SK-N-SH (cell line): Measurements from ENCODE around the gene APBB1IP. TPM values are rescaled to one million over a fixed set of nuclear protein-coding genes. Genes with fewer than 3 reads are reported as not detected.

ENCODE experiments used
- CTCF ChIA-PET: fragments of 300-600, 350-600 bp; formaldehyde crosslinking; extraction: SDS; loops from one replicate; lab custom pipeline; 2021; lab: Yijun Ruan, JAX
- POLR2A ChIA-PET: fragments of 350-600 bp; sonication (Branson Sonifier 250); formaldehyde crosslinking; extraction: SDS; loops from one replicate; lab custom pipeline; 2020; ENCODE audit warnings: antibody characterized with exemption, inconsistent platforms; lab: Yijun Ruan, JAX
- DNase-seq: peaks from one replicate; pipeline ENCODE4 v3.0.0; 2012
- H2AFZ ChIP-seq: fragments of 200-600 bp; sonication (generic); 2 replicates; pipeline ENCODE4 v1.8.1; 2016; ENCODE audit warnings: antibody characterized with exemption, mild to moderate bottlenecking, low read depth
- H3F3A ChIP-seq: fragments of 200-600 bp; sonication (generic); replicated peaks from 2 replicates; pipeline ENCODE3; 2016; ENCODE audit warnings: antibody characterized with exemption, mild to moderate bottlenecking; ENCODE audit not compliant: insufficient read depth
- H3K27ac ChIP-seq, 2 experiments: fragments of 200-500 bp in 1 of 2; fragments of 200-600 bp in 1 of 2; sonication (Bioruptor generic) in 1 of 2; sonication (generic), shearing (Covaris generic) in 1 of 2; 2 replicates each; pipeline versions ENCODE4 v1.5.1 to v1.6.1; 2014 to 2016; ENCODE audit warnings: low read depth in 2 of 2, inconsistent platforms in 1 of 2, low read length in 1 of 2, mild to moderate bottlenecking in 1 of 2, mixed read lengths in 1 of 2
- H3K27me3 ChIP-seq: fragments of 200-600 bp; sonication (generic), shearing (Covaris generic); 2 replicates; pipeline ENCODE4 v1.6.1; 2016; ENCODE audit warnings: mixed run types; ENCODE audit not compliant: insufficient read depth
- H3K36me3 ChIP-seq, 2 experiments: fragments of 200-500 bp in 1 of 2; fragments of 200-600 bp in 1 of 2; sonication (Bioruptor generic) in 1 of 2; sonication (generic) in 1 of 2; replicated peaks in 1 of 2; 2 replicates each; pipeline versions ENCODE3 to v1.5.1; 2014 to 2016; ENCODE audit warnings: low read length in 1 of 2, mild to moderate bottlenecking in 1 of 2; ENCODE audit not compliant: insufficient read depth in 2 of 2, control insufficient read depth in 1 of 2
- H3K4me1 ChIP-seq, 2 experiments: fragments of 200-500 bp in 1 of 2; fragments of 200-600 bp in 1 of 2; sonication (Bioruptor generic) in 1 of 2; sonication (generic), shearing (Covaris generic) in 1 of 2; 2 replicates each; pipeline versions ENCODE4 v1.5.1 to v1.6.1; 2014 to 2016; ENCODE audit warnings: low read depth in 1 of 2, low read length in 1 of 2, mixed run types in 1 of 2; ENCODE audit not compliant: insufficient read depth in 2 of 2, control insufficient read depth in 1 of 2
- H3K4me2 ChIP-seq: fragments of 200-600 bp; sonication (generic), shearing (Covaris generic); 2 replicates; pipeline ENCODE4 v1.6.1; 2017; ENCODE audit warnings: mixed run types
- H3K4me3 ChIP-seq, 2 experiments: fragments of 200-500 bp in 1 of 2; fragments of 200-600 bp in 1 of 2; sonication (Bioruptor generic) in 1 of 2; sonication (generic), shearing (Covaris generic) in 1 of 2; 2 replicates each; pipeline versions ENCODE4 v1.5.1 to v1.8.1; 2014 to 2016; ENCODE audit warnings: low read depth in 2 of 2, inconsistent platforms in 1 of 2, low read length in 1 of 2, mild to moderate bottlenecking in 1 of 2, mixed read lengths in 1 of 2, moderate library complexity in 1 of 2
- H3K79me2 ChIP-seq: fragments of 200-600 bp; sonication (generic); 2 replicates; pipeline ENCODE4 v1.8.1; 2017; ENCODE audit warnings: mild to moderate bottlenecking; ENCODE audit not compliant: insufficient read depth
- H3K9ac ChIP-seq: fragments of 200-600 bp; sonication (generic); 2 replicates; pipeline ENCODE4 v1.6.1; 2017; ENCODE audit warnings: mixed run types
- H3K9me2 ChIP-seq: fragments of 200-600 bp; sonication (generic); 2 replicates; pipeline ENCODE4 v1.6.1; 2017; ENCODE audit warnings: mixed run types
- H3K9me3 ChIP-seq: fragments of 200-600 bp; sonication (generic); 2 replicates; pipeline ENCODE4 v1.6.1; 2017; ENCODE audit warnings: mixed run types, mild to moderate bottlenecking, moderate library complexity
- H4K20me1 ChIP-seq: fragments of 200-600 bp; sonication (generic); 2 replicates; pipeline ENCODE4 v1.6.1; 2017; ENCODE audit warnings: mild to moderate bottlenecking, mixed run types; ENCODE audit not compliant: insufficient read depth
- EP300 ChIP-seq, 2 experiments: IDR thresholded peaks; 2 replicates each; pipeline versions ENCODE4 v1.4.0 to v1.6.1; 2012; ENCODE audit warnings: borderline replicate concordance in 1 of 2, low read depth in 1 of 2, low read length in 1 of 2
- FOSL2 ChIP-seq: IDR thresholded peaks from 2 replicates; pipeline ENCODE4 v1.4.0; 2012; ENCODE audit warnings: low read depth, mild to moderate bottlenecking, moderate library complexity, borderline replicate concordance
- FOXJ3 ChIP-seq: sonication (generic); formaldehyde crosslinking; IDR thresholded peaks from 2 replicates; pipeline ENCODE4 v1.5.1; 2020; ENCODE audit warnings: mild to moderate bottlenecking, missing genetic modification reagents
- FOXM1 ChIP-seq: IDR thresholded peaks from 2 replicates; pipeline ENCODE4 v1.4.0; 2012; ENCODE audit warnings: low read depth, mild to moderate bottlenecking
- GABPA ChIP-seq: IDR thresholded peaks from 2 replicates; pipeline ENCODE4 v1.4.0; 2012; ENCODE audit warnings: low read depth, mild to moderate bottlenecking
- GATA2 ChIP-seq: sonication (generic); formaldehyde crosslinking; IDR thresholded peaks from 2 replicates; pipeline ENCODE4 v1.5.0; 2020; ENCODE audit warnings: mild to moderate bottlenecking, missing genetic modification reagents
- JUND ChIP-seq: IDR thresholded peaks from 2 replicates; pipeline ENCODE4 v1.4.0; 2012
- PBX3 ChIP-seq: IDR thresholded peaks from 2 replicates; pipeline ENCODE4; 2012
- POLR2AphosphoS5 ChIP-seq: IDR thresholded peaks from 2 replicates; pipeline ENCODE4 v1.6.1; 2012; ENCODE audit warnings: low read depth, low read length
- RCOR1 ChIP-seq: fragments of 150-350 bp; IDR thresholded peaks from 2 replicates; pipeline ENCODE4 v1.6.1; 2017; ENCODE audit warnings: antibody characterized with exemption, low read length
- REST ChIP-seq: IDR thresholded peaks from 2 replicates; pipeline ENCODE4 v1.6.1; 2012; ENCODE audit warnings: mild to moderate bottlenecking, low read depth, low read length, moderate library complexity
- RFX5 ChIP-seq: IDR thresholded peaks from 2 replicates; pipeline ENCODE4 v1.6.1; 2012; ENCODE audit warnings: mild to moderate bottlenecking, improper control_type of control experiment, low read length
- SIN3A ChIP-seq: IDR thresholded peaks from 2 replicates; pipeline ENCODE4 v1.6.1; 2012; ENCODE audit warnings: low read depth, mild to moderate bottlenecking, low read length, moderate library complexity, borderline replicate concordance
- TCF12 ChIP-seq: IDR thresholded peaks from 2 replicates; pipeline ENCODE4 v1.4.0; 2012
- TEAD4 ChIP-seq: IDR thresholded peaks from 2 replicates; pipeline ENCODE4 v1.4.0; 2012; ENCODE audit warnings: mild to moderate bottlenecking, borderline replicate concordance; ENCODE audit not compliant: insufficient read depth
- YY1 ChIP-seq: IDR thresholded peaks from 2 replicates; pipeline ENCODE4 v1.4.0; 2012; ENCODE audit warnings: low read depth, mild to moderate bottlenecking
- WGBS: methylation state at CpG from one replicate; pipeline ENCODE4 v1.1.6; 2017; ENCODE audit warnings: low lambda C conversion rate; 5-methylcytosine and 5-hydroxymethylcytosine counted together
- polyA plus RNA-seq, 3 experiments: library from polyadenylated mRNA; depleted of rRNA; stranded (reverse); fragments of >200 nt; gene quantifications; 2 replicates each; pipeline ENCODE4 v1.2.3, GENCODE V29; 2012
- TF ChIP-seq, protein P1 (sequence below): IDR thresholded peaks from 2 replicates; pipeline ENCODE4 v1.4.0; 2012; ENCODE audit warnings: low read depth, borderline replicate concordance
- TF ChIP-seq, protein P2 (sequence below): fragments of 150-350 bp; IDR thresholded peaks from 2 replicates; pipeline ENCODE4 v1.6.1; 2017; ENCODE audit warnings: antibody characterized with exemption, low read length, low read depth, borderline replicate concordance
- TF ChIP-seq, protein P3 (sequence below): IDR thresholded peaks from 2 replicates; pipeline ENCODE4 v1.4.0; 2012; ENCODE audit warnings: low read depth

APBB1IP gene
- polyA plus RNA-seq, 1 of the 3 experiments (the other 2 are of a cell fraction), result not detected

DNA sequence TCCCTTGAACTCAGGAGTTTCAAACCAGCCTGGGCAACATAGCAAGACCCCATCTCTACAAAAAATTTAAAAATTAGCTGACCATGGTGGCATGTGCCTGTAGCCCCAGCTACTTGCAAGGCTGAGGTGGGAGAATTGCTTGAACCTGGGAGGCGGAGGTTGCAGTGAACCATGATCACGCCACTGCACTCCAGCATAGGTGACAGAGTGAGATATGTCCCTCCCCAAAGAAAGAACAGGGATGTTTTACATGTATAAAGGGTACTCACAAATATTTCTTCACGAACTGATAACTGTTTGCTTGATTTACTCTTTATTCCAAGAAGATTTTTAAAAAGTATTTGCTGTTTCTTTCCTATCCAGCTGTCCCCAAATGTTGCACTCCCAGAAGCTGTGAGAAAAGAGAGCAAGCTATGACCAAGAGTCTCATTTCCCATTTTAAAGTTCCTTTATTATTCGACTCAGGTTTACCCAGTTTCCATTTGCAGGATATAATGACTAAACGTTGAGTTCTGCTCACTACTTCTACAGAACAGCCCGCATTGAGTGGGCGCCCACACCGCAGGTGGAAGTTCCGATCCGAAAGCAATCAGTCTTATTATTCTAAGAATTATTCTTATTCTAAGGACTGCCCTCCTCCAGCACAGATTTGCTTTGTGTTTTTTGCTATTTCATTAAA, 90.7 kb downstream of the APBB1IP start:
- H3F3A ChIP-seq, result no peaks in the 10 kb centered on the region
- POLR2A ChIA-PET, result no interaction called here
- no peak overlapping the region for H3K4me3 ChIP-seq
- H3K79me2 ChIP-seq, result no peaks in the 10 kb centered on the region
- no peak for DNase-seq
- no peaks in the 10 kb centered on the region for H3K9me3 ChIP-seq
- no peaks in the 10 kb centered on the region for H3K9me2 ChIP-seq
- TF ChIP-seq PBX3, result no peak
- no peak for TF ChIP-seq TEAD4
- TF ChIP-seq POLR2AphosphoS5, result no peak
- TF ChIP-seq, protein P1, sequence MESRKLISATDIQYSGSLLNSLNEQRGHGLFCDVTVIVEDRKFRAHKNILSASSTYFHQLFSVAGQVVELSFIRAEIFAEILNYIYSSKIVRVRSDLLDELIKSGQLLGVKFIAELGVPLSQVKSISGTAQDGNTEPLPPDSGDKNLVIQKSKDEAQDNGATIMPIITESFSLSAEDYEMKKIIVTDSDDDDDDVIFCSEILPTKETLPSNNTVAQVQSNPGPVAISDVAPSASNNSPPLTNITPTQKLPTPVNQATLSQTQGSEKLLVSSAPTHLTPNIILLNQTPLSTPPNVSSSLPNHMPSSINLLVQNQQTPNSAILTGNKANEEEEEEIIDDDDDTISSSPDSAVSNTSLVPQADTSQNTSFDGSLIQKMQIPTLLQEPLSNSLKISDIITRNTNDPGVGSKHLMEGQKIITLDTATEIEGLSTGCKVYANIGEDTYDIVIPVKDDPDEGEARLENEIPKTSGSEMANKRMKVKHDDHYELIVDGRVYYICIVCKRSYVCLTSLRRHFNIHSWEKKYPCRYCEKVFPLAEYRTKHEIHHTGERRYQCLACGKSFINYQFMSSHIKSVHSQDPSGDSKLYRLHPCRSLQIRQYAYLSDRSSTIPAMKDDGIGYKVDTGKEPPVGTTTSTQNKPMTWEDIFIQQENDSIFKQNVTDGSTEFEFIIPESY, result no peak
- TF ChIP-seq, protein P2, sequence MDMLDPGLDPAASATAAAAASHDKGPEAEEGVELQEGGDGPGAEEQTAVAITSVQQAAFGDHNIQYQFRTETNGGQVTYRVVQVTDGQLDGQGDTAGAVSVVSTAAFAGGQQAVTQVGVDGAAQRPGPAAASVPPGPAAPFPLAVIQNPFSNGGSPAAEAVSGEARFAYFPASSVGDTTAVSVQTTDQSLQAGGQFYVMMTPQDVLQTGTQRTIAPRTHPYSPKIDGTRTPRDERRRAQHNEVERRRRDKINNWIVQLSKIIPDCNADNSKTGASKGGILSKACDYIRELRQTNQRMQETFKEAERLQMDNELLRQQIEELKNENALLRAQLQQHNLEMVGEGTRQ, result no peak
- no peak for TF ChIP-seq EP300 (IDR thresholded peaks at IDR 0.05; ENCODE audit: borderline replicate concordance in 1 of 2, low read depth in 1 of 2, low read length in 1 of 2)
- no peak for TF ChIP-seq YY1
- TF ChIP-seq SIN3A, result no peak
- TF ChIP-seq GABPA, result no peak
- TF ChIP-seq TCF12, result no peak
- TF ChIP-seq JUND, result no peak
- TF ChIP-seq FOXJ3 (CRISPR knock-in tag), result no peak
- no peak for TF ChIP-seq FOSL2
- no peak for TF ChIP-seq REST
- TF ChIP-seq, protein P3, sequence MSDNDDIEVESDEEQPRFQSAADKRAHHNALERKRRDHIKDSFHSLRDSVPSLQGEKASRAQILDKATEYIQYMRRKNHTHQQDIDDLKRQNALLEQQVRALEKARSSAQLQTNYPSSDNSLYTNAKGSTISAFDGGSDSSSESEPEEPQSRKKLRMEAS, result no peak
- TF ChIP-seq GATA2, result no peak
- no peak for TF ChIP-seq RFX5
- TF ChIP-seq RCOR1, result no peak
- no peak for TF ChIP-seq FOXM1
- no peak overlapping the region for H3K9ac ChIP-seq
- no peaks in the 10 kb centered on the region for H3K36me3 ChIP-seq
- no peak overlapping the region for H3K4me2 ChIP-seq
- H3K4me1 ChIP-seq, result no peaks in the 10 kb centered on the region
- no peak overlapping the region for H2AFZ ChIP-seq
- 27% methylated on average over 10 of the region's 10 CpGs for WGBS
- H3K27me3 ChIP-seq, result no peaks in the 10 kb centered on the region; the same call in 1 of the 2 replicates
- H4K20me1 ChIP-seq, result no peaks in the 10 kb centered on the region
- CTCF ChIA-PET, result no interaction called here
- H3K27ac ChIP-seq, result no peak overlapping the region
